Sigmoid colon (tissue), 4 donors: Measurements from ENCODE around the gene SGPL1.

Experiments
- EP300 ChIP-seq, 4 donors: sonication (generic); formaldehyde crosslinking; IDR thresholded peaks; one replicate each; pipeline ENCODE4 v1.6.1; 2017; ENCODE audit warnings: antibody characterized with exemption in 4 of 4
- POLR2A ChIP-seq, 2 donors: fragments of 450-650 bp; IDR thresholded peaks; one replicate each; pipeline ENCODE4 v1.6.1; 2016; ENCODE audit warnings: antibody characterized with exemption in 2 of 2, mild to moderate bottlenecking in 2 of 2, moderate library complexity in 2 of 2
- POLR2AphosphoS5 ChIP-seq, 4 donors: sonication (generic); formaldehyde crosslinking; IDR thresholded peaks; one replicate each; pipeline ENCODE4 v1.6.1; 2017; ENCODE audit warnings: antibody characterized with exemption in 4 of 4
- TF ChIP-seq, protein P1 (sequence below), 4 experiments: fragments of 450-650 bp in 3 of 4; fragments of 200-600 bp in 1 of 4; IDR thresholded peaks; one replicate each; pipeline ENCODE4 v1.5.1; 2016 to 2019; ENCODE audit warnings: antibody characterized with exemption in 4 of 4, mild to moderate bottlenecking in 3 of 4, moderate library complexity in 2 of 4

DNA sequence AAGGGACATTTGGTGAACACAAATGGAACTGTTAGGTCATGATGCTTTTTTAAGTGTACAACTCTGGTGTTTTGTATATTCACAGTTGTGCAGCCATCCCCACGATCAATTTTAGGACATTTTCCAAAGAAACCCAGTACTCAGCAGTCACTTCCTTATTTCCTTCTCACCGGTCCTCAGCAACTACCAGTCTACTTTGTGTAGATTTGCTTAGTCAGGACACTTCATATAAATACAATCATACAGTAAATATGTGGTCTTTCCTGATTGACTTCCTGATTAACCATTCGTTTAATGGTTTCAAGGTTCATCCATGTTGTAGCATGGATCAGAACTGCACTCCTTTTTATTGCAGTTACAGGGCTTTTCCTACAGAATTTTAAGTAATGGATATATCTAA, 14.4 kb downstream of the SGPL1 start:
- TF ChIP-seq POLR2AphosphoS5 (IDR thresholded peaks at IDR 0.05): no peak
- TF ChIP-seq, protein P1, sequence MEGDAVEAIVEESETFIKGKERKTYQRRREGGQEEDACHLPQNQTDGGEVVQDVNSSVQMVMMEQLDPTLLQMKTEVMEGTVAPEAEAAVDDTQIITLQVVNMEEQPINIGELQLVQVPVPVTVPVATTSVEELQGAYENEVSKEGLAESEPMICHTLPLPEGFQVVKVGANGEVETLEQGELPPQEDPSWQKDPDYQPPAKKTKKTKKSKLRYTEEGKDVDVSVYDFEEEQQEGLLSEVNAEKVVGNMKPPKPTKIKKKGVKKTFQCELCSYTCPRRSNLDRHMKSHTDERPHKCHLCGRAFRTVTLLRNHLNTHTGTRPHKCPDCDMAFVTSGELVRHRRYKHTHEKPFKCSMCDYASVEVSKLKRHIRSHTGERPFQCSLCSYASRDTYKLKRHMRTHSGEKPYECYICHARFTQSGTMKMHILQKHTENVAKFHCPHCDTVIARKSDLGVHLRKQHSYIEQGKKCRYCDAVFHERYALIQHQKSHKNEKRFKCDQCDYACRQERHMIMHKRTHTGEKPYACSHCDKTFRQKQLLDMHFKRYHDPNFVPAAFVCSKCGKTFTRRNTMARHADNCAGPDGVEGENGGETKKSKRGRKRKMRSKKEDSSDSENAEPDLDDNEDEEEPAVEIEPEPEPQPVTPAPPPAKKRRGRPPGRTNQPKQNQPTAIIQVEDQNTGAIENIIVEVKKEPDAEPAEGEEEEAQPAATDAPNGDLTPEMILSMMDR (IDR thresholded peaks at IDR 0.05): no peak
- TF ChIP-seq EP300 (IDR thresholded peaks at IDR 0.05): no peak
- no peak for TF ChIP-seq POLR2A (IDR thresholded peaks at IDR 0.05)
